Brain pericyte (primary cell): Measurements from ENCODE around the gene CSNK1D.

Source experiments
- DNase-seq: peaks from one replicate; pipeline ENCODE4 v3.0.0-alpha.2; 2012; ENCODE audit warnings: low read depth, low spot score

The CSNK1D gene

GRCh38 chr17:82273327-82274133, at the start of gene CSNK1D:
TSS of gene CSNK1D (minus strand) at chr17:82273700. CDS start at chr17:82273381, 319 bp downstream.
- no peak for DNase-seq

DNA sequence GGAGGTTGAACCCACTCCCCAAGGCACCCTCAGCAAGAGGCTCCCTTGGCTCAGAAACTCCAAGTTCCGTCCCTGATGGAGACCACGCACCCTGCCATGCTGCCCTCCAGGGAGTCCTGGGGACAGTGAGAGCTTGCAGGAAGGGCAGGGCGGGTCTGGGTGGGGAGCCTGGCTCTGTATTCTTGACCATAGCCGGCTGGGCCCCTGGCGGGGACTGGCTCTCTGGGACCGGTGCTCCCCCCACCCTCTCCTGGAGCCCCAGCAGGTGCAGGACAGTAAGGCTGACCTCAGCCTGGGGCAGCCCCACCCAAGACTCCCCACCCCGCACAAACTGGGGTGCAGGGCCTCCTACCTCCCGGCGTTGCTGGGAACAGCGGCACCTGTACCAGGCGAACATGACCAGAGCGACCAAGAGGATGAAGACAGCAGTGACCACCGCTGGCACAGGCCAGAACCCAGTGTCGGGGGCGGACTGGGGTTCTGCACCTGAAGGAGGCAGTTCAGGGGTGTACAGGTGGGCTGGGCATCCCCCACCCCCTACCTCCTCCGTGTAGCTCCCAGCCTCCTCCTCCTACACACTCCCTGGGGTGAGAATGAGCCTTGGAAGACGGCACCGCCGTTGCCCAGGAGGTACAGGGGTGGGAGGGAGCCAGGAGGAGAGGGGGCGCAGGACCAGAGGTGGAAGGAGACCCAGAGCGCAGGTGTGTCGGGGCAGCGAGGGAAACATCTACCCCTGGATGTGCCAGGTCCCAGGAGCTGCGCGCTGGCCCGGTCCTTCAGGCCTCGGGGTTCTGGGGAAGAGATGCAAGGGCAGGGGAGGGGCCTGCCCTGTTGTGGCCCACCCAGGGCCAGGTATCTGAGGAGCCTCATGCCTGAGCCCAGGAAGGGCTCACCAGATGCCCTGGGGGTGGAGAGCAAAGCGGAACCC, 49.3 kb upstream of the CSNK1D start:
- DNase-seq: no peak

DNA sequence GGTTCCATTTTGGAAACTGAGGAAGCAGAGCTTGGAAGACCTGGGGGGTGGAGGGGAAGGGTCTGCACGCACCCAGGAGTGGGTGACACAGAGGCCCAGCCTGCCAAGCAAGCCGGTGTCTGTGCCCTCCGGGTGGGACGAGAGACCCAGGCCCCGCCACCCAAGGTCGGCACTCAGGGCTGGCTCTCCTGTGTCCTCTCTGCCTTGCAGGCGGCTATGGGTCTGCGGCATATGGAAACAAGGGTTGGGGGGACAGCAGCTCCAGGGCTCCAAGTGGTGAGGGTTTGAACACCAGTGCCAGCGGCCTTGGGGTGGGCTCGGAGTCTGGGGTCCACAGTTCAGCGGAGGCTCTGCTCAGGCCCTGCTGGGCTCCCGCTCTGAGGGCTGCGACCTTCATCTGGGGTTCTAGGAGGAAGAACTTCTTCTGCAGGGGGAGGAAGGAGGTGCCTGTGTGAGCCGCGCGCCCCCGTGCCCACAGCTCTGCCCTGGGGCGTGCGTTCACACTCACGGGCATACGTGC, 48.5 kb upstream of the CSNK1D start:
- no peak for DNase-seq

GRCh38 chr17:82320956-82321927, 47.7 kb upstream of the CSNK1D start:
- DNase-seq: no peak

GRCh38 chr17:82320140-82320840, 46.8 kb upstream of the CSNK1D start:
- no peak for DNase-seq

DNA sequence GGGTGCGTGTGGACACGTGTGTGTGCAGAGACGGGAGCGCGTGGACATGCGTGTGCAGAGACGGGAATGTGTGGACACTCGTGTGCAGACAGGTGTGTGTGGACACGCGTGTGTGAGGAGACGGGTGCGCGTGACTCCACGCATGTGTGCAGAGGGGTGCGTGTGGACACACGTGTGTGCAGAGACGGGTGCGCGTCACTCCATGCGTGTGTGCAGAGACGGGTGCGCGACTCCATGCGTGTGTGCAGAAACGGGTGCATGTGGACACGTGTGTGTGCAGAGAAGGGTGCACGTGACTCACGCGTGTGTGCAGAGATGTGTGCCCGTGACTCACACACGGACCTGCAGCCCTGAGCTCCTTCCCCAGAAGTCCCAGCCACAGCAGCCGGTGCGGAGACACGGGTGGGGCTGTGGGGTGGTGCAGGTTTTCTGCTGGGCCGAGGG, 46.1 kb upstream of the CSNK1D start:
- DNase-seq: no peak

DNA sequence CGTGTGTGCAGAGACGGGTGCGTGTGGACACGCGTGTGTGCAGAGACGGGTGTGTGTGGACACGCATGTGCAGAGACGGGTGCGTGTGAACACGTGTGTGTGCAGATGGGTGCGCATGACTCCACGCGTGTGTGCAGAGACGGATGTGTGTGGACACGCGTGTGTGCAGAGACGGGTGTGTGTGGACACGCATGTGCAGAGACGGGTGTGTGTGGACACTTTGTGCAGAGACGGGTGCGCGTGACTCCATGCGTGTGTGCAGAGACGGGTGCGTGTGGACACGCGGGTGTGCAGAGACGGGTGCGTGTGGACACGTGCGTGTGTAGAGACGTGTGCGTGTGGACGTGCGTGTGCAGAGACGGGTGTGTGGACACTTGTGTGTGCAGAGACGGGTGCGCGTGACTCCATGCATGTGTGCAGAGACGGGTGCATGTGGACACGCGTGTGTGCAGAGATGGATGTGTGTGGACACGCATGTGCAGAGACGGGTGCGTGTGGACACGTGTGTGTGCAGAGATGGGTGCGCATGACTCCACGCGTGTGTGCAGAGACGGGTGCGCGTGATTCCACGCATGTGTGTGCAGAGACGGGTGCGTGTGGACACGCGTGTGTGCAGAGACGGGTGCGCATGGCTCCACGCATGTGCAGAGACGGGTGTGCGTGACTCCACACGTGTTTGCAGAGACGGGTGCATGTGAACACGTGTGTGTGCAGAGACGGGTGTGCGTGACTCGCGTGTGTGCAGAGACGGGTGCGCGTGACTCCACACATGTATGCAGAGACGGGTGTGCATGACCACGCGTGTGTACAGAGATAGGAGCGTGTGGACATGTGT, 45.5 kb upstream of the CSNK1D start:
- no peak for DNase-seq

GRCh38 chr17:82318169-82318498, 44.6 kb upstream of the CSNK1D start:
- no peak for DNase-seq

DNA sequence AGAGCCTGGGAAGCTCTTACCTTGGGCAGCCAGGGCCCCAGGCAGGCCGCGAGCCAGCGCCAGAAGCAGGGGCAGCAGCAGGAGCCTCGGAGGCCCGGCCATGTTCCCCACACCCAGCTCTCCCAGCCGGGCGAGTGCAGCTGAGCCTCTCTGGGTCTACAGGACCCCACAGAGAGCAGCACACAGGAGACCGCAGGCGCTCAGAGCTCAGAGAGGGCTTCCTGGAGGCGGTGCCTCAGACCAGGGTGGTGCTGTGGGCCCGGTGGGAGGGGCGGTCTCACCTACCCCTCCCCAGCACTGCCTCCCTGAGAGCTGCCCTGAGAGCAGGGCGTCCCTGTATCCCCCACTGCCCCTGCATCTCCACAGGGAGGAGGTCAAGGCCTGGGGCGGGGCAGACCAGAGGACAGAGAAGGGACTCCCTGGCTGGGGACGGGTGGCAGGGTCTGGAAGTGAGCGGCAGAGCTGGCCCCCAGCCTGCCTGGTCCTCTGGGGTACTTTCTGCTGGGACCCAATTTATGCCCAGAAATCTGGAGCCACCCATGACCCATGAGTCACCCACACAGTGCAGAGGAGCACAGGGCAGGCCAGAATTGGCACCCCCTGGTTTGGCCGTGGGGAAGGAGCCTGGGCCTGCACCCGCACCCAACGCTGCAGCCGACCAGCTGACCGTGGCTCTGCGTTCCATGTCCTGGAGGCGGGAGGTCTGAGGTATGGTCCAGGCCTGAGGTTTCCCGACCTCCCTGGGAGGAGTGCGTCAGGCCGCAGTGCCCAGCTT, 44.1 kb upstream of the CSNK1D start, which contains the start of gene CD7:
CD7 (minus strand) TSS at position 215 of the 775 bp plus-strand sequence; CDS start at position 102, 113 bp downstream.
- no peak for DNase-seq

DNA sequence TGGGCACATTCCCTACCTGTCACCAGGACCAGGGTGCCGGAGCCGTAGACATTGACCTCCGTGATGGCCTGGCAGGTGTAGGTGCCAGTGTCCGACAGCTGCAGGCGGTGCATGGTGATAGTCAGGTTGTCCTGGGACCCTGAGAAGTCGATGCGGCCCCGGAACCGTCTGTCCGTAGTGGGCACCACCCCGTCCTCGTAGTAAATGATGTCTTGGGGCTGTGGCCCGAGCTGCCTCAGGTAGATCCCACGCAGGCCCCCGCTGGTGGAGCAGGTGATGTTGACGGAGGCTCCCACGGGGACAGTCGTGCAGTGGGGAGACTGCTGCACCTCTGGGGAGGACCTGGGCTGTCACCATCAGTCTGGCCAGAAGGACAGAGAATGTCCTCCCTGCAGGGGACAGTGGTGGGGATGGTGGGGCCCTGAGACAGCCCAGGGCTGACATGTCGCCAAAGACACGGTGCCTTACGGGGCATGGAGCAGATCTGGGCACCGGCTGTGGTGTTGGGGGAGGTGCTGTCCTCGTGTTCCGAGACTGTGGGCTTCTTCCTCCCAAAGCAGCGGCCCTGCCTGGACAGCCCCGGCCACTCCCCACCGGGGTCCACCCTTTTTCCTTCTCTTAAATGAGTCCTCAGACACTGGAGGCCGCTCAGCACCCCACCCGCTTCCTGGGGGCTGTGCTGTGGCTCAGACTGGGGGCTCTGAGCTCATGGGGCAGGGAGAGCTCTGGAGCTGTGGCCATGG, 43.3 kb upstream of the CSNK1D start:
- DNase-seq: no peak

GRCh38 chr17:82315703-82316358, 42.3 kb upstream of the CSNK1D start:
- no peak for DNase-seq

DNA sequence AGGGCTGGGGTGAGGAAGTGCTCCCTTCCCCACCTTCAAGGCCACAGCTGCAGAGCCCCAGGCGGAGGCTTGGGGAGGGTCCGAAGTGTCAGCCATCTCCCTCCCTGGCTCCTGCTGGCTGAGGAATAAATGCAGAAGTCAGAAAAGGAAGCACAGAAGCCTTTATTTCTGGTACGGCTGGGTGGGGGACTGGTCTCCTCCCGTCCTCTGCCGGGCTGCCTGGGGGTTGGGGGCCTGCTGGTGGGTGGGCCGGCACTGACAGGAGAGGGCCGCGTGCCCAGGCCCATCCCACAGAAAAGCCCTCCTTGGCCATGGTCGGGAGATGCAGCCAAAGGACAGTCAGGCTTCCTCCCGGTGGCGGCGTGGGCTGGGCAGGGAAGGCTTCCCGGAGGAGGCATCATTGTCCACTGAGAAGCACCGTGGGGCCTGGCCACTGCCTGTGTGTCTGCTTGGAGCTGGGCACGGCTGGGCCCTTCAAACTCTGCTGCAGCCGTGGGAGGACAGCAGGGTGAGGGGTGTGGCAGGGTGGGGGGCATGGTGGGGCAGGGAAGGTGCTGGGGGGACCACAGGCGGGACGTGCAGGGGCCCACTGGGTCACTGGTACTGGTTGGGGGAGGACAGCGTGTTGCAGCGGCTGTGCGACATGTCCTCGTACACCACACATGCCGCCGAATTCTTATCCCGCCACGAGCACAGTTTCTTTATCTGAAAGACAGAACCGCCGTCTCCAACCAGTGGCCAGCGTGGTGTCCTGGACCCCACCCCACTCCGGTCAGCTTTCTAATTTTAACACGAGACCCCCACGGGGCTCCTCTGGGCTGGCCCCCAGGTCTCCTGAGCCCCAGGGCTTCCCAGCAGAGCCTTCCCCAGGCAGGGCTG, 41.5 kb upstream of the CSNK1D start:
- no peak for DNase-seq

- no peak for DNase-seq
Observed at GRCh38 chr17:82314012-82314726, 40.7 kb upstream of the CSNK1D start.

DNA sequence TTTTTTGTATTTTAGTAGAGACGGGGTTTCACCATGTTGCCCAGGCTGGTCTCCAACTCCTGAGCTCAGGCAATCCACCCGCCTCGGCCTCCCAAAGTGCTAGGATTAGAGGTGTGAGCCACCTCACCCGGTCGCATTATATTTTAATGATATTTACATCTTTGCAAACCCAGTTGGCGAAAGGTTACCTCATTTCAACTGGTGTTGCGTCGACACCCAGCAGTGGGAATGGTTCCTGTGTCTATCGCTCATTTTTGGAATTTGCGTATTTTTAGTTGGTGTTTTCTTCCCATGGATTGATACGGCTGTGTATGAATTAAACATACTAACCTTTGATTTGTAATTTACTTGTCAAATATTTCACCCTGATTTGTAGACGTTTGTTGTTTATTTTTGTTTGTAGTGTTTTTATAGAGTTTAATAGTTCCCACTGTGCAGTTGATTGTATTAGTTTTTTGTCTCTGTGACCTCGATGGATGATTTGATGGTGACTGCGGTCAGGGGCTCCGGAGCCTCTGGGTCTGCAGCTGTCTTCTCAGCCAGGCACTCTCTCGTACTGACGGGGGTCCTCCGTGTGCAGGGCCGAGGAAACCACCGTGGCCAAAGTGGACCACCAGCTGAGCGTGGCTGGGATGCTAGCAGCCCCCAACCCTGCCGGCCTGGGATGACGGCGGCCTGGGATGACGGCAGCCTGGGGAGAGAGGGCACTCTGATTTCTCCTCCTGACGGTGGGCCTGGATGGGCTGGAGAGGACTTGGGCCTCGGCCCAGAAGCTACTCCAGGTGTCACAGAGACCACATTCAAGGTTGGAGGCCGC, 39.9 kb upstream of the CSNK1D start:
- no peak for DNase-seq

GRCh38 chr17:82311971-82312370, 38.5 kb upstream of the CSNK1D start:
- no peak for DNase-seq
